Thoracic aorta (tissue), 2 donors: ENCODE measurements around the gene MSI2. TPM values are rescaled to one million over a fixed set of nuclear protein-coding genes. Genes with fewer than 3 reads are reported as not detected.

Experiments used
- ATAC-seq: fragments of 150-250 bp; one replicate; pipeline ENCODE4 v1.8.0; 2017; ENCODE audit warnings: low read depth; ENCODE audit not compliant: insufficient number of reproducible peaks, low FRiP score
- DNase-seq: peaks from one replicate; pipeline ENCODE4 v3.0.0-alpha.2; 2020; ENCODE audit warnings: low spot score
- H3K27ac ChIP-seq, 2 donors: fragments of 200-600 bp; sonication (generic); 1 replicate in 1 of 2; 2 replicates in 1 of 2; pipeline ENCODE4 v1.5.1; 2016; ENCODE audit warnings: mild to moderate bottlenecking in 2 of 2, moderate library complexity in 2 of 2
- H3K27me3 ChIP-seq: fragments of 200-600 bp; sonication (generic); replicated peaks from 2 replicates; pipeline ENCODE4 v1.6.0; 2016; ENCODE audit warnings: mild to moderate bottlenecking; ENCODE audit not compliant: insufficient read depth
- H3K36me3 ChIP-seq: fragments of 200-600 bp; sonication (generic); one replicate; pipeline ENCODE4 v1.5.1; 2016
- H3K4me1 ChIP-seq, 2 donors: fragments of 200-600 bp; sonication (generic); 1 replicate in 1 of 2; 2 replicates in 1 of 2; pipeline versions ENCODE4 v1.5.1 to v1.6.0; 2016; ENCODE audit warnings: low read depth in 2 of 2, mild to moderate bottlenecking in 1 of 2; ENCODE audit not compliant: control insufficient read depth in 1 of 2
- H3K4me3 ChIP-seq: fragments of 200-600 bp; sonication (generic); 2 replicates; pipeline ENCODE4 v1.5.1; 2016; ENCODE audit warnings: mild to moderate bottlenecking
- H3K9me3 ChIP-seq: fragments of 200-600 bp; sonication (generic); 2 replicates; pipeline ENCODE4 v1.5.1; 2016
- CTCF ChIP-seq: fragments of 200-600 bp; sonication (generic); IDR thresholded peaks from one replicate; pipeline ENCODE4 v1.5.1; 2019; ENCODE audit warnings: antibody characterized with exemption
- total RNA-seq, 2 donors: library from RNA; depleted of rRNA; stranded (reverse); fragments of >200 nt; gene quantifications; one replicate each; pipeline versions ENCODE4 v1.1.0 to v1.2.3, GENCODE V29; 2016

Gene MSI2
- total RNA-seq, 2 donors from 2014 or later: 32.1 to 46.2 TPM

- H3K27ac ChIP-seq: no peak overlapping the region
- TF ChIP-seq CTCF: no peak
Observed at GRCh38 chr17:57544834-57545463, 288.6 kb downstream of the MSI2 start.

GRCh38 chr17:57545731-57546342 lies 289.5 kb downstream of the MSI2 start:
- no peaks in the 10 kb centered on the region for H3K27me3 ChIP-seq
- no peaks in the 10 kb centered on the region for H3K9me3 ChIP-seq
- DNase-seq: no peak
- no peak overlapping the region for H3K27ac ChIP-seq
- no peak for ATAC-seq
- H3K4me1 ChIP-seq: peaks cover 0 to 27% of the 10 kb centered on the region in 2 donors
- no peaks in the 10 kb centered on the region for H3K36me3 ChIP-seq
- no peak overlapping the region for H3K4me3 ChIP-seq
- TF ChIP-seq CTCF: no peak

More at GRCh38 chr17:57544834-57545463, 288.6 kb downstream of the MSI2 start:
- H3K9me3 ChIP-seq: no peaks in the 10 kb centered on the region
- H3K4me3 ChIP-seq: no peak overlapping the region
- no peak for DNase-seq
- H3K36me3 ChIP-seq: no peaks in the 10 kb centered on the region
- no peaks in the 10 kb centered on the region for H3K27me3 ChIP-seq
- peaks cover 0 to 31% of the 10 kb centered on the region in 2 donors for H3K4me1 ChIP-seq
- ATAC-seq: no peak

- H3K27ac ChIP-seq: no peak overlapping the region
- no peaks in the 10 kb centered on the region for H3K9me3 ChIP-seq
- H3K27me3 ChIP-seq: no peaks in the 10 kb centered on the region
- H3K4me1 ChIP-seq: peaks cover 0 to 25% of the 10 kb centered on the region in 2 donors
- no peaks in the 10 kb centered on the region for H3K36me3 ChIP-seq
- no peak for DNase-seq
- no peak for ATAC-seq
- TF ChIP-seq CTCF: no peak
- no peak overlapping the region for H3K4me3 ChIP-seq
Observed at GRCh38 chr17:57548421-57549410, 292.4 kb downstream of the MSI2 start.

- H3K27me3 ChIP-seq: no peaks in the 10 kb centered on the region
- ATAC-seq: no peak
- peaks cover 0 to 30% of the 10 kb centered on the region in 2 donors for H3K4me1 ChIP-seq
- no peak overlapping the region for H3K27ac ChIP-seq
- no peak for TF ChIP-seq CTCF
- no peaks in the 10 kb centered on the region for H3K36me3 ChIP-seq
- no peak for DNase-seq
- H3K4me3 ChIP-seq: no peak overlapping the region
- H3K9me3 ChIP-seq: no peaks in the 10 kb centered on the region
Observed at GRCh38 chr17:57549468-57549867, 293.1 kb downstream of the MSI2 start.

- DNase-seq: no peak
- no peak for ATAC-seq
- peaks cover 0 to 35% of the 10 kb centered on the region in 2 donors for H3K4me1 ChIP-seq
- H3K9me3 ChIP-seq: no peaks in the 10 kb centered on the region
- no peak overlapping the region for H3K27ac ChIP-seq
- no peaks in the 10 kb centered on the region for H3K27me3 ChIP-seq
- H3K4me3 ChIP-seq: no peak overlapping the region
- TF ChIP-seq CTCF: no peak
- no peaks in the 10 kb centered on the region for H3K36me3 ChIP-seq
Observed at GRCh38 chr17:57550016-57550415, 293.7 kb downstream of the MSI2 start.
